GM19240 (cell line): ENCODE results near the gene PRKAG2.

Source experiments
- DNase-seq: peaks from one replicate; pipeline ENCODE4 v3.0.0; 2011; ENCODE audit warnings: low spot score; ENCODE audit not compliant: insufficient read length

PRKAG2 gene

DNA sequence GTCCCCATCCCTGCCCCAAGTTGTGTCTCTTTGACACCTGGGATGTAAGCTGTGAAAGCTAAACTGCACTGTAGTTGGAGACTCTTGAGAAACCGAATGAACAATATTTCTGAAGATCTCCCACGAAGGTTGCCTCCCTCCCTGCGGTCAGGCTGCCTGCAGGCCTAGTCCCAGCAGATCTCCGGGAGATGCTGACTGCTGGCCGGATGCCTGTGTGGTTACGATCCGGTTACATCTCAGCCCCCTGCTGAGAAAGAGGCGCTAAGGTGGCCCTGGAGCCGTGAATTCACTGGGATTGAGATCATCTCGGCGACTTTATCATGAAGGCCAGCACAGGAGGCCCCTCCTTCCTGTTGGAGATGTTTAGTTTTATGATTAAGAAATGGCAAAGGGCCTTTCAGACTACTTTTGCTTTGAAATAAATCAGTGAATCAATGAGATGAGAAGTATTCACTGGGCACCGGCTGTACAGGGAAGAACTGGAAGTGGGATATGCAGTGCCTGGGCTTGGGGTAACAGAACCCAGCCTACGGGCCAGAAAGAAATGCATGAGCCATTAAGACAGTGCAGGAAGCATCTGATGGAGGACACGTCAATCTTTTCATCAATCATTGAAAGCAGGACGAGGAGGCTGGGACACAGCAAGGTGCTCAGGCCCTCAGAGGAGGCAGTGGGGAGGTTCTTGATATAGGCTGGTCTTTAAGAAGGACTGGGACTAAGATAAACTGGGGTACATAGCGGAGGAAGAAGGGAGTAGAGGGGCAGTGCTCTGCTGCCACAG, 177.6 kb downstream of the PRKAG2 start:
- DNase-seq, result no peak

DNA sequence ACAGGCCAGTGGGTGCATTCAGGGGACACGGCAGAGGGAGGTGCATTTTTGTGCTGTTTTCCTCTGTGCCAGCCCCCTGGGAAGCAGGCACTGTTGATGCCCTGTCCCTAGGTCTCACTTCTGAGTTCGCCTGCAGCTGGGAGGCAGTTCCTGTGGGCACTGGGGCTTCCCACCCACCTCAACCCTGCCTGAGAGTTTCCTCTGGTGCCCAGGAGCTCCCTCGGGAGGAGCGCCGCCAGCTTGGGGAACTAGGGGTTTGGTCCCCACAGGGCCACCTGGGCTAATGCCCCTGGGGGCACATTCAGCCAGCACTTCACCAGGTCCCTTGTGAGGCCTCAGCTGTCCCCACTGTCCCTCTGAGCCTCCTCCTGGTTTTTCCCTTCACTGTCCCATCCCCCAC, 179.0 kb downstream of the PRKAG2 start:
- no peak for DNase-seq

DNA sequence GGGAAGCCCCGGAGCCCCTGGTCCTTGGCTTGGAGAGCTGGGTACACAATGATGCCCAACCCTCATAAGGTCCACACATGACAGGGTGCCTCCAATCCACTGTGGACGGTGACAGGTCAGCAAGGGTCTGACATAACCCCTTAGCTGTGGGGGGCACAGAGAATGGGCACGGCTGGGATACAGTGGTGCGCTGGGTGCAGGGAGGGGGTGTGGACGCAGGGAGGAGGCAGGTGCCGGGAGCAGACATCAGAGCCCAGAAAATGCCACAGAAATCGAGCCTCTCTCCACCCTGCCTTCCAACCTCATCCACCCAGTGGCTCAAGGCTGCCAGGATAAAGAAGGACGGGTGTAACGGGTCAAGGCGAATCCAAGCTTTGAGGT, 179.4 kb downstream of the PRKAG2 start:
- DNase-seq, result no peak

DNA sequence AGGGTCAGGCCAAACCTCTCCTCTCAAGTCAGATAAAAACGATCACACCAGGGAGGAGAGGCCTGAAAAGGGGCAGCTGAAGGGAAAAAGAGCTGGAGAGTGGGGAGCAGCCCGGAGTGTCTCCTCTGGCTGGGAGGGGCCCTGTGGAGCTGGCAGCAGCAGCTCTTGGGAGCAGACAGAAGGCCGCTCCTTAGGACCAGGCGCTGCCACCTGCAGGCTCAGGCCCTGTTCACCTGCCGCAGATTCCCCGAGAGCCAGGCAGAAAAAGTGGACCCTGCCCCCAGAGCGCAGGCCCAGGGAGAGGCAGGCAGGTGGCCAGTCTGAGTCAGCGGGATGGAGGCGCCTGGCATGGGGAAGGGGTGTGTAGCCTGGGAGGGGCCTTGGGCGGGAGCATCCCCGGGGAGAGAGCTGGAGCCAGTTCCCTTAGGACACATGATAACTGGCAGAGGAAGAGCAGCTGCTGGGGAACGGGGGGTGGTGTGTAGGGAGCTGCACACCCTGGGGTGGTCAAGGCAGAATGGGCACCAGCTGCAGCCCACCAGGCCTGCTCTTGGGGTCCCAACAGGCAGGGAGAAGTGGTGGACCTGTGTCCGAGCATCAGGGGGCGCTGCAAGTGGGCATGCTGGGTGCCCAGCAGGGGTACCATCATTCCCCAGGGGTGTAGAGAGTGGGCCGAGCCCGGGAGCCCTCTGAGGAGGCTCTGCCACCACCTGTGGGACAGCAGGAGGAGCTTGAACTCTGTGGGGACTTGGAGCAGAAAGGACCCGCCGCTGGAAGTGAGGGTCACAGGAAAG, 180.0 kb downstream of the PRKAG2 start:
- DNase-seq, result no peak

DNA sequence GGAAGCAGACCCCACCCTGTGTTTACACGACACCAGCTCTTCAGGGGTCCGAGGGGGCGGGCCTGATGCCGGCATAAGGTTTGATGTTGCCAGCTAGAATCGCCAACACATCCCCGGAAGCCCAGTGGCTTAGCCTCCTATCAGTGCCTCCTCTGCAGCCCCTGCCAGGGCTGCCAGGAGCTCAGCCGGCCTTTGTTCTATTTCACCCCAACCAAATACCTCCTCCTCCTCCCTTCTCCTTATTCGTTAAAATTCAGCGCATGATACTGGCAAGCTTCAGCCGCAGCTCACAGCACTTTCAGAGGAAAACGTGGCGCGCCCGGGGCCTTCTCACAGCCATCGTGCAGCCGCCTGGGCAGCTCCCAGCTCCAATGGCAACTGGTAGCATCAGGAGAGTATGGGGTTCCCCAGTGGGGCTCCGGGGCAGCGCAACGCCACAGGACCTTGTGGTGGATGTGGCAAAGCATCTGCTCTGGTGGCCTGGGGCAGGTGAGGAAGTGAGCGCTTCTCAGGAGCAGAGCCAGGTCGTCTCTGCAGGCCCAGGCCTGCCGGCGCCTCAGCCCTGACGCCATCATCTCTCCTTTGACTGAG, 180.9 kb downstream of the PRKAG2 start:
- DNase-seq, result no peak

DNA sequence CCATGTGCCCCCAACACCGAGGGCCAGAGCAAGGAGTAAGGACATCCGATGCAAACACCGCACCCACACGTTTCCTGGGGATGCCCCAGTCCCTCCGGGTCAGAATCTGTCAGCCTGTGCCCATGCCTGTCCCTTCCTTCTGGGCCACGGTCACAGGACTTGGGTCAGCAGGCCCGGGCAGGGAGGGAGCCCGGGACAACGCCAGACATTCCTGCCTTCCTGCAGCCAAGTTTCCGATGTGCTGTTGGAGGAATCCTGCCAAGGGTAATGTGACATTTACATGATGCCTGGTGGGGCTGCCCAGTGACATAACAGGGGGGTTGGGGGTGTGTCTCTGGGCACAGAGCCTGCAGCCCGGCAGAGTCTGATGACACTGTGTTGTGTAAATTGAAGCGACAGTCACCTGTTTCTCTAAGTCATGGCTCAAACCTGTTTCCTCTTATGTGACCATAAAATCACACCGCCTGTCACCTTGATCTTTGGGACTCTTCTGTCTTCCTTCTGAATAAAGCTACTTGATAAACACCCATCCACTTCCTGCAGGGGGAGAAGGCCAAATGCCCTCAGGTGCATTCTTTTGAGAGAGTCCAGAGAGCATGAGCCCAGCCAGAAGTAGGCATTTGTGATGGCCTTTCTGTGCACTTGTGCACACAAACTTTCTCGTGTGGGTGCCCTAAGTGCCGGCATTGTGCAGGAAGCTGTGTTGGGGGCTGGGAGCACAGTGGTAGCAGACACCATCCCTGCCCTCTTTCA, 181.9 kb downstream of the PRKAG2 start:
- DNase-seq, result no peak

DNA sequence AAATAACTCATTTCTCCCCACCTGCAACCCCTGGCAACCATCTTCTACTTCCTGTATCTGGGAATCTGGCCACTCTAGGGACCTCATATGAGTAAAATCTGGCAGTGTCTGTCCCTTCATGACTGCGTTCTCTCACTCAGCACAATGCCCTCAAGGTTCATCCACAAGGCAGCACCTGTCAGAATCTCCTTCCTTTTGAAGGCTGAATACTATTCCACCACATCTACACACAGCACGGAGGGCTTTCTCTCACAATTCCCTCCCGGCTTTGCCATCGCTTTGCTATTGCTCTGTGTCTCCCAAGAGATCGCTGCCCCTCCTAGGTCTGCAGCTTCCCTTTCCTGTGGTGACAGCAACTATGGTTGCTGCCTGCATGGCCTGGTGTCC, 182.5 kb downstream of the PRKAG2 start:
- no peak for DNase-seq

DNA sequence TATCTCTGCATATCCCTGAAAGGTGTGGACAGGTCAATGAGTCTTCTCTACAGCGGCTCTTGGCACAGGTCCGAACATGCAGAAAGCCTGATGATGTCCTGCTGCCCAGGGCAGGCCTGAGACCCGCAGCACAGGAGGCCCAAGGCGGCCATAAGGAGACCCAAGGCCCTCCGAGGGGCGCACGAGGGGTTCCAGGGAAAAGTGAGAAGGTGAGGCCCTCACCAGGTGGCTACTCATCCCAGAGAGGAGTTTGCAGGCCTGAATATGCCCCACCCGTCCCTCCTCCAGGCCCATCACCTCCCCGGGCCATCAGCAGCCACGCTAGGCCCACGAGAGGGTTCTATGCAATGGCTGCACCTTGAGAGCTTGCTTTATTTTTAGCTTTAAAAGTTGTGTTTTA, 183.8 kb downstream of the PRKAG2 start:
- DNase-seq, result no peak

DNA sequence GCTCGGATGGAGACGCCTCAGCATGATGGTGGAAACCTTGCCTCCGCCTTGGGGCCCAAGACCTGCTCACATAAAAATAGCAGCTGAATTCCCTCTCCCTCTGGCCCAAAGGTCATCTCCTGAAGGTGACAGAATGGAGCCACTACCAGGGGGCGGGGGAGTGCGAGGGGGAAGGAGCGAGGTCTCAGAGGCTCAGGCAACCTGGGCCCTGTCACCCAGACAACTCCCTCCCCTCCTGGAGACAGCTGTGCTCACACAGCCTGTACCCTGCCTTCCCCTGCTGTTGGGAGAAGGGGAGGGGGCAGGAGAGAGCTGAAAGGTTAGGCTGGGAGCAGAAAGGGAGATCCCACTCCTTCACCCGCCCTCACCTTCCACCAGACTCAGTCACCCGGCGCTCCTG, 184.2 kb downstream of the PRKAG2 start:
- DNase-seq, result no peak

DNA sequence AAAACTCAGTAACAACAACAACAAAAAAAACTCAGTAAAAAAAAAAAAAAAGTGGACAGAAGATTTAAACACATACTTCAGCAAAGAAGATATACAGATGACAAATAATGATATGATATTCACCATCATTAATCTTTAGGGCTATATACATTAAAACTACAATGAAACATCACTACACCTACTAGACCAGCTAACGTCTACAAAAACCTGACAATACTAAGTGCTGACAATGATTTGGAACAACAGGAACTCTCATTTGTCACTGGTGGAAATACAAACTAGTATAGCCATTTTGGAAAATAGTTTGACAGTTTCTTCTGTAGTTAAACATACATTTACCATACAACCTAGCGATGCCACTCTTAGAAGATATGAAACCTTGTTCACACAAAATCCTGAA, 185.5 kb downstream of the PRKAG2 start:
- DNase-seq, result no peak

DNA sequence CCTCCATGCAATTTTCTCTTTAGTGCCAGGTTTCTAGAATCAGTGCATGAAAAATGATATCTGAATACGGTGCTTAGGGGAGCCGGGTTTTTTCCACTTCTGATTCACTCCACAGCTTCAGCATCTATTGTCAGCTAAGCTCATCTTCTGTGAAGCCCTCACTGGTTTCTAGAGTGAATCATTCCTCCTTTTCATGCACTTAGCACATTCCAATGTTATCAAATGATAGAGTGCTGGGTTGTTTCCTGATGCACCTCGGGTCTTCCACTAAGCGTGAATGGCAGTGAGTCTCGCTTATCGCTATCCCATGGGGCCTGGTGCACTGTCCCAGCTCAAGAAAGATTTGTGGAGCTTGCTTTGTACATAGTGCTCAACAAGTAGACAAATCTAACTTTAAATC, 186.3 kb downstream of the PRKAG2 start:
- DNase-seq, result no peak

DNA sequence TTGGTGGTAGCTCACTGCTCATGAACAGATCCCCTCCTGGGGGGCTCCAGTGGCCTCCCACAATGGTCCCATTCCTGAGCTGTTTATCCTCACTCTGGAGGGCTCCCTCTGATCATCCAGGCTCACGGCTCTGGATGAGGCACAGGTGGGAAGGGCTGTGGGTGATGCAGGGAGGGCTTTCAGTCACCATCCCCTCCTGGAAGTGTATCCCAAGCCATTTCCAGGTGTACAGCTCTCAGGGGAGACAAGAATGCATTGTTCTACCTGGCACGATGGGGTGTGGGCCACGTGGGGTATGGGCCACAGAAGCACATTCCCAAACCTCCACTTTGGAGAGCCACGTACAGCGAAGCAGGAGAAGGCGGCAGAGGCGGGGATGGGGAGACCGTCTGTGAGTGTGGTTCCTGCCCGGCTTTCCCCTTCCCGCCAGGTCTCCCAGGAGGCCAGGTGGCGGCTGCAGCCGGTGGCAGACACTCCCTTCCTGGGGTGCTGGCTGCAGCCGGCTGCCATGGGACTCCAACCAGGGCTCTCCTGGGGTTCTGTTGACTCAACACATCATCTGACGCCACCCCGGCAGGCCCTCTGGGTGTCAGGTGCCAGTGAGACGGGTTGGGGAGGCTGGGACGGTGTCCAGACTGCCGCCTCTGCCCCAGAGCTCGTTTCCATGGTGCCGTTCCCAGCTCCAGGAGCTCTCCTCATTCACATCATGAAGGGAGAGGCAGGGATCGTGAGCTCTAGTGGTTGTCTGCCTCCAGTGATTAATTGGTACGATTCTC, 187.5 kb downstream of the PRKAG2 start:
- DNase-seq, result no peak

DNA sequence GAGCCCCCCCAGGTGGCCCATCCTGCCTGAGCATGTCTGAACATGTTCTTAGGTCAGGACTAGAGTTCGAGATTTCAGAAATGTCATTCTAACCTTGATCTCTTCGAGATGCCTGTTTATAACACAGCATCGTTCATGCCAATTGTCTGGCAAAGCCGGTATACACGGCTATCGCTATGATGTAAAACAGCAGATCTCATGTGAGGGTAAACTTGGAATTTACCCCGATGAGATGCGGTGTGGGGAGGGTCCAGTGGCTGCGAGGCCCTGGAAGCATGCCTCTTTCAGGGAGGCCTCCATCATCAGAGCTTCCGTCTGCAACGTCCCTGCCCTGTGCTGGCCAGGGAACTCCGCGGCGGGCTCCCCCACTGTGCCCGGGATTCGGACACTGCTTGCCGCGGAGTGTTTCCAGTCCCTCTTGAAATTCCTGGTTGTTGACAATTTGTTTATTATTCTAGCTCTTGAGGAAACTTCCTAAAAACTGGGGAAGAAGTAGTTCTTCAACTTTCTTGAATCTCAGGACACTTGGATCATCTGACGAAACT, 188.6 kb downstream of the PRKAG2 start:
- no peak for DNase-seq

DNA sequence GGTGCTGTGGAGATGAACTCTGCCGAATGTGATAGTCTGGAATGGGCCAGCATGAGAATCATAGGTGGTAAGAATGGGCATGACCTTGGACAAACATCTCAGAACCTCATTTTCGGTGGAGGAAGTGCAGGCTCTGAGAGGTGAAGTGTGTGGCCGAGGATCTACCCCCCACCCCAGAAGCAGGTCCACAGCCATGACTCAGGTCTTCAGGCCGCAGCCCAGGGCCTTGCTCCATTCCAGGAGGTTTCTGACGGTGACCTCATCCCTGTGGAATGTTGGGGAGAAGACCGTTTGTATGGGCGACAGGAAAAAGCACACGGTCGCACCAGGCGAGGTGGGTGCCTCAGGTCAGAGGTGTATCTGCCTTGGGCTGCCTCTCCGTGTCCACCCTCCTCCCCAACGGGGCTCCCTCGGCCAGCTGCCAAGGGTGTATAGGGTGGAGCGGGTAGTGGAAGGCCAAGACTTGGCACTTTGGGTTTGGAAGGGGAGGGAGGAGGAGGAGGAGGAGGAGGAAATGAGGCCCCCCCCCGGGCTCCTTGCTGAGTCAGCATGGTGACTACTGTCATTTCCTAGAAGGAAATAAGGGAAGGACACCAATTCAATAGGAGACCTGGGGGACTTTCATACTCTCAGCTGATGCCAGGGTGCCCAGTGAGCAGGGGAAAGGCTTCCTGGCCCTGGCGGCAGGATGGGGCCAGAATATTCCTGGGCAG, 189.2 kb downstream of the PRKAG2 start:
- DNase-seq, result no peak

DNA sequence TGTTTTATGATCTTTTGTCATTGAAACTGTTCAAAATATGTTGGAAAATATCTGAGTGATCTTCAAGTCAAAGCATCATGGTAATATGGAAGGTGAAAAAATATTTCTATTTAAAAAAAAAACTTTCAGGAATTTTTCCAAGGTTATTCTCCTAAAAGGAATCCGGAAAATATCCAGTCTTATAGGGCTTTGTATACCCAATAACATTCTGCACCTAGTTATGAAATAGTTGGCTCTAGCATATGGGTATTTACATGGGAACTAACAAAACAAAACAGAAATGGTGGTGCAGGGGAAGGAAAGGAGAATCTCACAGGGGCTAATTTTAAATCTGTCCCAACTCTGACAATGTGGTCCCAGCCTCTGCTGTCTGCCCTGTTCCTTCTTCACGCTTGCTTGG, 190.1 kb downstream of the PRKAG2 start:
- DNase-seq, result no peak

DNA sequence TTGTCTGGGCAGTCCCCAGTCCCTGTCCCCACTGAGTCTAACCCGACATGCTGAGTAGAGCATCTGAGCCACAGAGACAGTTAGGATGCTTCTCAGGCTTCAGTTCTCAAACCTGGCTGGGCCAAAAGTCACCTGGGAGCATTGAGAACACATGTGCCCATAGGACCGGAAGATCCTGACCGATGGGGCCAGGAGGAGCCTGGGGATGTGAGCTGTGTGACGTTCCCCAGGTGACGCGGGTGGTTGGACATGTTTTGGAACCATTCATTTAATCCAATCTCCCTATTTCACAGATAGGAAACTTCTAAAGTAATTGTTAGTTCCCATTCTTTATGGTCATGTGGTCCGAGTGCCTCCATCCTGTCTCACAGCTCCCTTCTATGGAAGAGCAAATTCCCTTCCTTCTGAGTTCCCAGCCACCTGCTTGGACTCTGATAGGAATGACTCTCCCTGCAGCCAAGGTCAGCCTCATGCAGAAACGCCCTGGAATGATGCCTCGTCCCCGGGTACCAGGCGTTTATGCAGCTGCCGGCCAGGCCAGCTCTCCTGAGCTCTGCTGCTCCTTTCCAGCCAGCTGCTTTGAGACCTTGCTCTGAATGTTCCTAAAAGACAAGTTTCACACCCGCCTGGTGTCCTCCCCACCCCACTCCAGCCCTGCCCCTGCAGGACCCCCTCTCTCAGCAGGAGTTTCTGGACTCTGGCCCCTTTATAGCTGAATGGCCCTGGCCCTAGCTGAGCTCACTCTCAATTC, 190.7 kb downstream of the PRKAG2 start:
- no peak for DNase-seq

DNA sequence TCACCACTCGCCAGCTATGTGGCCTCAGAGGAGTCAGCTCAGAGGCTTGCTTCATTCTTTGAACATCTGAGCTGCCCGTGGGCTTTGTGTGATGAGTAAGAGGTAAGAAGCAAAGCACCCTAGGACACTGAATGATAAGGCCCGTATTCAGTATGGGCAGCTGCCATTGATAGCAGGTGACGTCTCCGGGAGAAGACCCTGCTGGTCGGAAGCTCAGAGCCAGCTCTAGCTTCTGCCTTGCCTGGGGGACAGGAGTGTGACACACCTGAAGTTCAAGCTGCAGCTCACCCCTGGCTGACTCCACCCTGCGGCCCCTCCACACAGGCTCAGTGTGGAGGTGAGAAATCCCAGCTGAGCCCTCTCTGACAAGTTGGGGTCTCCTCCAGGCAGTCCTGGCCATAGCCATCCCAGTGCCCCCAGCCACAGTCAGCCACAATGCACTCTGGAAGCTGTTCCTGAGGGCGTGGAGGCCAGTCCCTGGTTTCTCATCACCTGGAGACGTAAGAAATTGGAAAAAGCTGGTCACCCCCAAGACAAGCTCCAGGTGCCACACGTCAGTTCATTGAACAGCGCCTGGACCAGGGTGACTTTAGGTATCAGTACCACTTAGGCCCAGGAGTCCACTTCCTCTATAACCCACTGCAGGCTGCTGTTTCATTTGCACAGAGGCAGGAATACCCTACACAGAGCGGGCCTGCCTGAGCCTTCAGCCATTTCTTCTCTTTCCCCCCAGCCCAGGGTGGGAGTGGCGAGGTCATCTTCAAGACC, 192.3 kb downstream of the PRKAG2 start:
- DNase-seq, result no peak

DNA sequence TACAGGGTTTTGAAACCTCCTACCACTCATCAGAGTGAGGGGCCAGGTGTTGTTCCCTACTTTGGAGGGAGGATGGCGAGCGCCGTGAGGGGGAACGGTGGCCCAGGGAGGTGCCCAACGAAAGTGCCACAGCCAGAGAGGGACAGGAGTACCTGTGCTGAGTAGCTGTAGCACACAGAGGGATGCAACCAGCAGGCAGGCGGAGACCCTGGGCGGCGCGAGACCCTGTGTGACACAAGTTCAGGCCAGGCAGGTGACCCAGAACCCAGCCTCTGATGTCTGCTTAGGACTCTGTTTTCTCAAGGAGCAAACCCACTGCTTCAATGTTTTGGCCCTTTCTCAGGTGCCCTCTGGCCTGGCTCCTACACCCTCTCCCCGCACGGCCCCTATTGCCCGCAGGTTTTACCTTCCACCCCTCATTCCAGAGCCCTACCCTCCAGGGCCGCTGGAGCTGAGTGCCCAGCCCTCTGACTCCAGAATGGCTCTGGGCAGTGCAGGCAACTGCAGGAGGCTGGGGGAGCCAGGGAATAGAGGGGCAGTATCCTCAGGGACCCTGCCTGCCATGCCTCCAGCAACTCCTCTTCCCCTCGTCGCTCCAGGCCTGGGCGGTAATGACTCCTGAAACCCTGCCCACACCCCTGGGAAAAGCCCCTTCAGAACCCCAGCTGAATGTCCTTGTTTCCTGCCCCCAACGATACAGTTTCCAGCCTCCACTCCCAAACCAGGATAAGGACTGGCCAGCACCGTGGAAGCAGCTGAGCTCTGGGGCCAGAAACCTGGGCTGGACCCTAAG, 193.1 kb downstream of the PRKAG2 start:
- no peak for DNase-seq
